HG03457 (cell line): ENCODE measurements around the gene PTCH1.
A peak's percentile ranks its signal among the peaks of the same experiment; 100 is the strongest.

ENCODE experiments used
- ATAC-seq: cut with Tn5 transposase; IDR thresholded peaks from one replicate; pipeline ENCODE4 v1.9.1; 2021; ENCODE audit warnings: moderate number of reproducible peaks; ENCODE audit not compliant: unreplicated experiment

The PTCH1 gene

DNA sequence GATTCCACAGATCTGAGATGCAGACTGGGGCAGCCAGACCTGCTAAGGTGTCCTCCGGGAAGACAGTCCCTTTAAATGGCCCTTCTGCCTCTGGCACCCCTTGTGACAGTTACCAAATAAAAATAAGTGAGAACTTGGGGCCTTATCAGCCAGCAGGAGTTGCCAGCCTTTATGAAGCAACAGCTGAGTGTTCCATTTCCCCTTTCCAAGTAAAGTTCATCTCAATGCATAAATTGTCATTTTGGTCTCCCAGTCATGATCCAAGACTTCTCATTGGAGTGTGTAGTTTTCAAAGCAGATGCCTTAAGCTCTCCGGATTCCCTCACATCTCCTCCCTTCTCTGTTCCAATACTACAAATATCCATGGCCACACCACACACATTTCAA, 4.1 kb downstream of the PTCH1 start:
- no peak for ATAC-seq

GRCh38 chr9:95511952-95512708, 4.6 kb downstream of the PTCH1 start:
- ATAC-seq: no peak

DNA sequence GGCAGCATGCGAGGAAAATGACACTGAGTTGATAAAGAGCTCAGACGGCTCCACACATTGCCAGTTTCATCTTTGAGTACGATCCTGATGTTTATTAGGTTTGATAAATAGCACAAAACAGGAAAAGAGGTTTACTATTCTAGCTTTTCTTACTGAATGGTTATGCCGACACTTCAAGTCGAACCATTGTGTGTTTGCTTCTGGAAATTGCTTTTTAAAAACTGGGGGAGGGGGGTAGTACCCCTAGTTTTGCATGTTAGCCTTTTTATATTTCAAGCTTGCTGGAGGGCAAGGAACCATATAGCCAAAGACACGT, 5.2 kb downstream of the PTCH1 start:
- no peak for ATAC-seq

DNA sequence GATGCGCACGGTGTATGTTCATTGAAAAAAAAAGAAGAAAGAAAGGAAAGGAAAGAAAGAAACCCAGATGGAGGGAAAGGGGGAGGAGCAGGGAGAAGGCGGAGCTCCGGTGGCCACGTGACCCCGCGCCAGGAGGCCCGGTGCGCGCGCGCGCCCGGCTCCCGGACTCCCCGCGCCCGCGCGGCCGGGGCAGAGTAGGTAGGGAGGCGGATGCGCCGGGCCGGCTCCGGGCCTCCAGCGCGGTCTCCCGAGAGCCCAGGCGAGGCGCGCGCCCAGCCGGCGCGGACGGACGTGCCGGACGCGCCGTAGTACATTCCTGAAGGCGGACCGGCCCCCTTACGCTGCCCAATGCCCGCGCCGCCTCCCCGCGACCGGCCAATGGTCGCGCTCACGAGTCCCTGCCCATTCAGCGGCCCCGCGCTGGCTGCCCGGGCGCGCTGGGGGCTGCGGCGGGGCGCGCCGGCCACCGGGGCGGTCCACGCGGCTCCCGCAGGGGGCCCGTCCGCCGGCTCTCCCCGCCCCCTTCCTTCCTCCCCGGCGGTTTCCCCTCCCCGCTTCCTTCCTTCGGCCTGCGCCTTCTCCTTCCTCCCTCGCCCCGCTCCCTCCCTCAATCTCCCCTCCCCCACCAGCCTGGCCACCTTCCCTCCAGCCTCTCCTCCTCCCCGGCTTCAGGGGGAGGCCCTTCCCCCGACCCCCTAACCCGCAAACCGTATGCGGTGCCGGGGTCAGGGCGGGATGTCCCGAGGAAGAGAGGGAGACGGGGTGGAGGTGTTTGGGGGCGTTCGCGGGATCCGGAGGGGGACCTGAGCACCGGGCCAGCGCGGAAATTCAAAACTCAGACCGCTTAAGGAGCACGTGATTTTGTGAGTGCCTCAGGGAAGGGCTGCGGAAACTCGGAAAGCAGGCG, 5.8 kb downstream of the PTCH1 start:
- peak; percentile 41 for ATAC-seq

- ATAC-seq: no peak
These were observed 6.7 kb downstream of the PTCH1 start for GRCh38 chr9:95509851-95510708.

DNA sequence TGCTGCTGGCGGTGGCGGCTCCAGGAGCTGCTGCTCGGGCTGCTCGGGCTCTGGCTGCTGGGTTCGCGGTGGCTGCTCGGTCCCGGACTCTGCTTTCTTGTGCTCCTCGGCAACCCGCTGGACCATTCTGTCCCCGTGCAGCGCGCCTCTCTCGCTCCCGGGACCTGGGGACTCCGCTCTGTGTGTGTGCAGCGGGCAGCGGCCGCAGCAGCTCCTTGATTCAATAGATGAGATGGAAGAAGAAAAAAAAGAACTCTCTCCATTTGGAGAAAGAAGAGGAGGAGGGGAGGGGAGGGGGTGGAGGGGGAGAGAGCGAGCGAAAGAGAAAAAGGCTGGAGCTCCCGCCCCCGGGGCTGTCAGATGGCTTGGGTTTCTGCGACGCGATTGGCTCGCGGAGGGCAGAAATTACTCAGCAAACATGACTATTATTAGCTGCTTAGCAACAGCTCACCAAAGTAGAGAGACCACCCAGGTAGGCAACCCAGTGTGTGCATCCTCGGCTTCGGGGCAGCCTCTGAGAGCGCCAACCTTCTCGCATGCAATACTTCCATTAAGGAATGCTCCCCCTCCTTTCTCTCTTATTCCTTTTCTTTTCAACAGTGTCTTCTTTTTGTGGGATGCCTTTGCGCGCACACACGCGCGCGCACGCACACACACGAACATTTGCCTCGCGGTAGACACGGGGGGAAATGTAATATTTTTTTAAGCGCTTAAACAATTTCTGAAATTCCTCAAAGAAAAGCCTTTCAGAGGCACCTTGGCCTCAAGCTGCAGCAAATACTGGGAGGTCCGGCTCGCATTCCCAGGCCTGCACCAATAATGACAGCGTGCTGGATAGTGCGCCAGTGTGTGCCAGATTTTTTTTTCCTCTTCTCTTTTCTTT, 7.6 kb downstream of the PTCH1 start:
- ATAC-seq: no peak

GRCh38 chr9:95508242-95508967, 8.4 kb downstream of the PTCH1 start:
- no peak for ATAC-seq

DNA sequence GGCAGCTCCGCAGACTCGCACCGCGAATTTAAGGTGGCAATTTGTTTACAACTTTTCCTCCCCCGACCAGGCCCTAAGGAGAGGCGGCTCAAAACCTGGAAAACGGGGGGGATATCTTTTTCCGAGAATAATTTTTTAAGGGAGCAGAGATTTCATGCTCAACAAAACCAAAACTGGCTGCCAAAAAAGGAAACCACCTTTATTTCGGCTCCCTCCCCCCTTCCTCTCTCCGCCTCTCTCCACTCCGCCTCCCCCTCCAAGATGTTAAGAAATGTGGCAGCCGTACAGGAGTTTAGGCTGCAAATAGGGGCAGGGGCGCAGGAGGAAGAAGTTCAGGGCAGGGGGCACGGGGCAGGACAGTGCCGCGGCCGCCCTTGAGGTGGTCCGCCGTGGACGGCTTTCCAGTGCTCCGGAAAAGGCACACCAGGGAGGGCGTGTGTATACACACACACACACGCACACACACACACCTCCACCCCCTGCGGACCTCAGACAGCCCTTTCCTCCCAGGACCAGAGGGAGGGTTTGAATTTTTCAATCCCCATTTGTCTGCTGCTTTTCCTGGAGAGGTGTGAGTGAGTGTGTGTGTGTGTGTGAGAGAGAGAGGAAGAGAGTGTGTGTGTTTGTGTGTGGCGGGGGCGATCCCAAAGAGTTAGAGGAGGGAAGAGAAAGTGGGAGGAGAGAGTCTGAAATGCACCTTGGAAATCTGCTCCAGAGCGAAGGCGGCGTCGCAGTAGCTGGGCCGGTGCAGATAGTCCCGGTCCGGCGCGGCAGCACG, 9.1 kb downstream of the PTCH1 start:
- no peak for ATAC-seq

- no peak for ATAC-seq
These were observed 9.9 kb downstream of the PTCH1 start for GRCh38 chr9:95506678-95507463.

DNA sequence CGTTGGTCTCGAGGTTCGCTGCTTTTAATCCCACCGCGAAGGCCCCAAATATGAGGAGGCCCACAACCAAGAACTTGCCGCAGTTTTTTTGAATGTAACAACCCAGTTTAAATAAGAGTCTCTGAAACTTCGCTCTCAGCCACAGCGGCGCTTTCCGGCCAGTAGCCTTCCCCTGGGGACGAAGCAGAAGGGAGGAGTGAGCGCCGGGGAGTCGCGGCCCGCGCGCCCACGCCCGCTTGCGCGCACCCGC, 10.4 kb downstream of the PTCH1 start:
- ATAC-seq: no peak

GRCh38 chr9:95505717-95506427, 10.9 kb downstream of the PTCH1 start:
- ATAC-seq: no peak

- no peak for ATAC-seq
These were observed 11.6 kb downstream of the PTCH1 start for GRCh38 chr9:95505072-95505716.

- no peak for ATAC-seq
These were observed 12.5 kb downstream of the PTCH1 start for GRCh38 chr9:95504053-95504963.

GRCh38 chr9:95503369-95503768, 13.4 kb downstream of the PTCH1 start:
- no peak for ATAC-seq

DNA sequence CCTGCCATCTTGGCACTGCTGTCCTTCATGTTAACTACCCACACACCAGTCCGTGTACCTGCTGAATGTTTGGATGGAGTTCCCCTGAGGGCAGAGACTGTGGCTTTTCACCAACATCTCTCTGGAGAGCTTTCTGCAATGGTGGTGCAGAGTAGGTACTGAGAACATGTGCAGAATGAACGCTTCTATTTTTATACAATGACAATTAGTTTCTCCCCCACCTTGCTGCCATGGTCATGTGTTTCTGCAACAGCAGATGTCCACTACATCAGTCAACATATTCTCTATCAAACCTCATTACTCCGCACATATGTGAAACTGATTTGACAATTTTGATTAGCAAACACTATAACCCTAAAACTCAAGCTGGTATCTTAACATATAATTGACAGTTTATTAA, 14.5 kb downstream of the PTCH1 start:
- no peak for ATAC-seq

- no peak for ATAC-seq
These were observed 16.9 kb downstream of the PTCH1 start for GRCh38 chr9:95499847-95500246.
